Activated CD4-positive, alpha-beta T cell treated with anti-CD3 and anti-CD28 coated beads for 36 hours (primary cell): ENCODE results near the gene HIGD1A. TPM values are rescaled to one million over a fixed set of nuclear protein-coding genes. Genes with fewer than 3 reads are reported as not detected.

Experiments used
- ATAC-seq: fragments of 200-7000 bp; cut with Tn5 transposase; one replicate; pipeline ENCODE4 v1.10.0; 2021; ENCODE audit warnings: mild to moderate bottlenecking, moderate library complexity
- CTCF ChIA-PET: fragments of 350-600 bp; sonication (Branson Sonifier 250); formaldehyde crosslinking; loops from one replicate; lab custom pipeline; 2021; ENCODE audit warnings: antibody characterized with exemption; lab: Charles Lee
- POLR2A ChIA-PET: fragments of 350-600 bp; sonication (Branson Sonifier 250); formaldehyde crosslinking; loops from one replicate; lab custom pipeline; 2021; ENCODE audit warnings: antibody characterized with exemption, inconsistent platforms; lab: Charles Lee
- DNase-seq: peaks from one replicate; pipeline ENCODE4 v3.0.0-alpha.2; 2020
- H3K27ac Mint-ChIP-seq: one replicate; pipeline ENCODE4 v1.8.0; 2021; ENCODE audit warnings: mixed read lengths
- H3K27me3 Mint-ChIP-seq: one replicate; pipeline ENCODE4 v1.8.0; 2021; ENCODE audit warnings: mixed read lengths
- H3K36me3 Mint-ChIP-seq: one replicate; pipeline ENCODE4 v1.8.0; 2021; ENCODE audit warnings: low read depth, mixed read lengths
- H3K4me1 Mint-ChIP-seq: one replicate; pipeline ENCODE4 v1.8.0; 2021; ENCODE audit warnings: mixed read lengths
- H3K4me3 Mint-ChIP-seq: one replicate; pipeline ENCODE4 v1.8.0; 2021; ENCODE audit warnings: mild to moderate bottlenecking, moderate library complexity, mixed read lengths
- H3K9me3 Mint-ChIP-seq: one replicate; pipeline ENCODE4 v1.8.0; 2021; ENCODE audit warnings: low read depth, mixed read lengths
- intact Hi-C, 2 experiments: fragments of 100-400 bp; cut with DNase I in 1 of 2; cut with micrococcal nuclease in 1 of 2; formaldehyde crosslinking; loops; one replicate each; pipeline versions ENCODE4 v1.14.2 to v1.15.1; 2022 to 2024; cut with DNase I, micrococcal nuclease
- total RNA-seq, 2 experiments: library from RNA; stranded (reverse); gene quantifications; one replicate each; pipeline ENCODE4 v1.2.3, GENCODE V29; 2021

HIGD1A gene
- total RNA-seq, 2 experiments from 2014 or later, result 74.9 to 77.8 TPM

DNA sequence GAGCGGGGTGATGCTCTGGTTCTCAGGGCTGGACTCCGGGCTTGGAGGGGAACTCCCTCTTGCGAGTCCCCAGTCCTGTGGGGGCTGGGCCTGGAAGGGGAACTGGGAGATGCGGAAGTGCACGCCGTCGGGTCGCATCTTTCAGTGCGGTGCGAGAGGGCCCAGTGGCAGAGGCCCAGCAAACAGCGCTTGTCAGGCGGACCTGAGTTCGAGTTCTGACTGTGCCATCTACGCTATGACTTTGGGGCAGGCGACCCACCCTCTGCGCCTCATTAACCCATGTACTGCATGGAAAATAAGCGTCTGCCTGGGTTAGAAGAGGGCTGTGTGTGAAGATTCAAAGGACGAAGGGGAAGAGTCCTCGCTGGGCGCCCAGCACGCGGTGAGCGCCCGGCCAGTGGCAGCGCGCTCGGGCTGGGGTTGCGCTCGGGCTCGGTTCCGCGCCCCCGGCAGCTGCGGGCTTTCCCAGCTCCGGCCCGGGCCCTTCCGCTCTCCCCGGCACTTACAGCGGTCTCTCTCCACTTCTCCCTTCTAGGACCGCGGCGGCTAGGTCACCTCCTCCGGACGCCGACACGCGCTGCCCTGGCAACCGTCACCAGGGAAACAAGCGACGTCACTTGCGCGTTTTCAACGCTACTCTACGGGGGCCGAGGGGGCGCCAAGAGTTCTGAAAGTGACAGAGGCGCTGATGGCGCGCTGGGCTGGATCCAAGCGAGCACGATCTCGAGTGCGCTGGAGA lies 31.5 kb downstream of the HIGD1A start, which contains the start of gene CCDC13:
Gene CCDC13, minus strand, starts transcription at position 584 of the 739 bp plus-strand sequence. CDS start 14,908 bp downstream, outside the sequence.
- Mint-ChIP-seq H3K36me3 (no peaks in the 10 kb centered on the region), H3K27me3 (no peaks in the 10 kb centered on the region), H3K27ac (peak within 1 kb of the TSS; percentile 82), H3K4me3 (peak within 1 kb of the TSS; percentile 83), H3K4me1 (peaks cover 12% of the 10 kb centered on the region), H3K9me3 (no peaks in the 10 kb centered on the region)
- ATAC-seq (peak; percentile 96), DNase-seq (peak; percentile 96)
- intact Hi-C loops, result loop anchor here (1.0 to 10.0 kb wide), 8 partner anchors 31 to 918 kb away; partner anchors contain the start of genes HIGD1A (in 2 of the 2), SNRK (in 1 of the 2), SS18L2 (in 1 of the 2) and VIPR1 (in 1 of the 2)
- POLR2A ChIA-PET, result no interaction called here
- CTCF ChIA-PET, result no interaction called here

DNA sequence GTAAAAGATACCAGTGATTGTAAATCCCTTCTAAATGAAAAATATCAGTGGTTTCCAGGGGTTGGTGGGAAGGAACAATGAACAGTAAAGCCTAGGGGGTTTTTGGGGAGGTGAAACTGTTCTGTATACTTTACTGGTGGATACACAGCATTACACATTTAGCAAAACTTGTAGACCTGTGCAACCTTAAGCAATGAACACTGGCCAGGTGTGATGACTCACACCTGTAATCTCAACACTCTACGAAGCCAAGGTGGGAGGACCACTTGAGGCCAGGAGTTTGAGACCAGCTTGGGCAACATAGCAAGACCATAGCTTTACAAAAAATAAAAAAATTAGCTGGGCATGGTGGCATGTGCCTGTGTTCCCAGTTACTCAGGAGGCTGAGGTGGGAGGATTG lies 33.0 kb downstream of the HIGD1A start:
- DNase-seq, result no peak
- no peak overlapping the region for H3K27ac Mint-ChIP-seq
- H3K9me3 Mint-ChIP-seq, result no peaks in the 10 kb centered on the region
- no peak overlapping the region for H3K4me3 Mint-ChIP-seq
- no peak for ATAC-seq
- ChIA-PET CTCF (interaction anchor here (0.6 to 0.7 kb wide), 2 partner anchors 9 to 13 kb away, joined by 3 read pairs; no protein-coding TSS in a partner anchor), POLR2A (no interaction called here)
- no peaks in the 10 kb centered on the region for H3K36me3 Mint-ChIP-seq
- H3K27me3 Mint-ChIP-seq, result no peaks in the 10 kb centered on the region
- intact Hi-C loops, result loop anchor here in 1 of 2 experiments (10.0 kb wide), 1 partner anchor 514 kb away; the partner anchor contains the start of gene SNRK
- peaks cover 12% of the 10 kb centered on the region for H3K4me1 Mint-ChIP-seq

GRCh38 chr3:42769477-42770131 lies 34.7 kb downstream of the HIGD1A start:
- intact Hi-C loops, result loop anchor here in 1 of 2 experiments (10.0 kb wide), 1 partner anchor 515 kb away; the partner anchor contains the start of gene SNRK
- Mint-ChIP-seq H3K27ac (no peak overlapping the region), H3K36me3 (no peaks in the 10 kb centered on the region), H3K9me3 (no peaks in the 10 kb centered on the region), H3K4me1 (peaks cover 12% of the 10 kb centered on the region), H3K4me3 (no peak overlapping the region), H3K27me3 (no peaks in the 10 kb centered on the region)
- ChIA-PET POLR2A (no interaction called here), CTCF (interaction anchor here (0.7 kb wide), 1 partner anchor 14 kb away, joined by 3 read pairs; no protein-coding TSS in a partner anchor)
- ATAC-seq (no peak), DNase-seq (no peak)

DNA sequence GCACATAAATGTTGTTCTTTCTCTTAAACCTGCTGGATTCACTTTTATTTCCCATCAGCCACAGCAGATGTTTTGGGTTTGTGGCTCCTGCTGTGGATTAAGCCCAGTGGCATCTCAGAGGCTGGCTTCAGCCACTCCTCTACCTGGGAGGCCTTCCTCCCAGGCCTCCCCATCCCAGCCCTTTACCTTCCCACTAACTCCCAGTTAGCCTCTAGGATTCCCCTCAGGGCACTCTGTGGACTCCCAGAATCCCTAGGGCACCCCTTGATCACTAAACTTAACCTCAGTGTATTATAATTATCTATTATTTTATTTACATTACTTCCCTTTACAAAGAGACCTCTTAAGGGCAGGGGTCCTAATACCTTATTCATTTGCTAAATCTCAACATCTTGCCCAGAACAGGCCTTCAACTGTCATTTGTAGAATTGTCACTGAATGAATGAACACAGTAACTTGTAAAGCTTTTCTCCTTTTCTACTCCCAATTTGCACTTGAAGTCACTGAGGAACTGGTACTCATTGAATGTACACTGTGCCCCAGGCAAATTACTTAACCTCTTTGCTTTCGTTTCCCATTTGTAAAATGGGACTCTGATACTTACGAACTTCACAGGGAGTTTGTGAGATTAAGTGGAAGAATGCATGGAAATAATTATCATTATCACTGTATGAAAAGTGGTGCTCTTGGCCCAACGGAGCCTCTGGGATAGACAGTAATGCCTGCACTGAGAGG lies 39.6 kb downstream of the HIGD1A start:
- Mint-ChIP-seq H3K27ac (no peak overlapping the region), H3K4me1 (no peaks in the 10 kb centered on the region), H3K9me3 (no peaks in the 10 kb centered on the region), H3K36me3 (no peaks in the 10 kb centered on the region), H3K4me3 (no peak overlapping the region), H3K27me3 (peaks cover 2% of the 10 kb centered on the region)
- intact Hi-C loops, result no loop called here
- ChIA-PET CTCF (no interaction called here), POLR2A (no interaction called here)
- ATAC-seq (no peak), DNase-seq (no peak)

DNA sequence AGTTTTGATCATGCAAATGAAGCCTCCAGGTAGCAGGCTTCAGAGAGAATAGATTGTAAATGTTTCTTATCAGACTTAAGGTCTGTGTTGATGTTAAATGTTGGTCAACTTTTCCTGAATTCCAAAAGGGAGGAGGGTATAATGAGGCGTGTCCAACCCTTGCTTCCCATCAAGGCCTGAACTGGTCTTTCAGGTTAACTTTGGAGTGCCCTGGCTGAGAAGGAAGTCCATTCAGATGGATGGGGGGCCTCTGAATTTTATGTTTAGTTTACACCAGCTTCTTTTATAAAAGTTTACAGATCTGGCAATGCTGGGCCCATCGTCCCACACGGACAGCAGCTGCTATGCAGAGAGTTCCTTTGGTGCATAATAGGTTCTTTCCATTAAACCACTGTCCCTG lies 40.2 kb downstream of the HIGD1A start:
- intact Hi-C loops, result no loop called here
- H3K9me3 Mint-ChIP-seq, result no peaks in the 10 kb centered on the region
- no peaks in the 10 kb centered on the region for H3K36me3 Mint-ChIP-seq
- no peak for ATAC-seq
- H3K27me3 Mint-ChIP-seq, result peaks cover 2% of the 10 kb centered on the region
- ChIA-PET POLR2A (no interaction called here), CTCF (no interaction called here)
- no peaks in the 10 kb centered on the region for H3K4me1 Mint-ChIP-seq
- no peak for DNase-seq
- H3K4me3 Mint-ChIP-seq, result no peak overlapping the region
- no peak overlapping the region for H3K27ac Mint-ChIP-seq

DNA sequence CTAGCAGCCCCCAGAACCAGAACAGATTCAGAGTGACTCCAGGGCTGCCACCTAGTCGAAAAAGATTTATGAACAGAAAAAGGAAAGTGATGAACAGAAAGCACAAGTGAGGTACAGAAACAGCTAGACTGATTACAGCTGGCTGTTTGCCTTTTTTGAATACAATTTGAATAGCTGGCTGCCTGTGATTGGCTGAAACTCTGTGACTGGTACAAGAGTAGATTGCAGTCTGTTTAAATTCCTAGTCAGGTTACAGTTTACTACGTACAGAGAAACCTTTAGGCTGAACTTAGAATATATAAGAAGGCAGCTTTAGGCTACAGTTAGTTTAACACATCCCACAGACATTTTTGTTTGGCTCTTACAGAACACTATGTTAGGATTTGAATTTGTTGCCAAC lies 41.3 kb downstream of the HIGD1A start:
- Mint-ChIP-seq H3K27me3 (peaks cover 2% of the 10 kb centered on the region), H3K36me3 (no peaks in the 10 kb centered on the region), H3K4me1 (no peaks in the 10 kb centered on the region), H3K4me3 (no peak overlapping the region), H3K9me3 (no peaks in the 10 kb centered on the region), H3K27ac (no peak overlapping the region)
- CTCF ChIA-PET, result interaction anchor here (0.9 to 1.8 kb wide), 2 partner anchors 13 to 50 kb away, joined by 3 to 4 read pairs; no protein-coding TSS in a partner anchor
- DNase-seq, result no peak
- peak; percentile 82 for ATAC-seq
- POLR2A ChIA-PET, result no interaction called here
- intact Hi-C loops, result no loop called here

DNA sequence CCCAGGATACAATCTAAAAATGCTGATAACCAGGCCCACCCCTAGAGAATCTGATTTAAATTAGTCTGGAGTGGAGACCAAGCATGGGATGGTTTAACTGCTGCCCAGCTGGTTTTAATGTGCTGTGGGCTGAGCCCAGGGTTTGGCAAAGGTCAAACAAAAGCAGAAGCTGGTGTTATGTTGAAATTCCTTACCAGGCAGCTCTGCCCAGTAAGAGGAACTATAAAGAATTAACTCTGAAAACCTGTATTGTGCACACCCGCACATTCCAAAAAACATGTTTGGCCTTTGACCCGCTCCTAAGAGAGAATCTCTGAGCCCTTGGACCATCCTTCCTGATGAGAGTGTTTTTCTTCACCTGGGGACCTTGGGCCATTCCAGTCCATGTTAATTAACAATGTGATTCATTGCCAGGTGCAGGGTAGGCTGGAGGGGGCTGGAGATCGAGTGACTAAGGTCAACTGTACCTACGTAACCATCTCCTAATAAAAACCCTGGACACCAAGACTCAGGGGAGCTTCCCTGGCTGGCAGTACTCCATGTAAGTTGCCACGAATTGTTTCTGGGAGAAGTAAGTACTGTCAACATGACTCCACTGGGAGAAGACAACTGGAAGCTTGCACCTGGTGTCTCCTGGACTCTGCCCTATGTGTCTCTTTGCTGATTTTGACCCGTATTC lies 42.1 kb downstream of the HIGD1A start:
- no peaks in the 10 kb centered on the region for H3K9me3 Mint-ChIP-seq
- H3K27ac Mint-ChIP-seq, result no peak overlapping the region
- H3K36me3 Mint-ChIP-seq, result no peaks in the 10 kb centered on the region
- no peak for ATAC-seq
- peaks cover 2% of the 10 kb centered on the region for H3K27me3 Mint-ChIP-seq
- intact Hi-C loops, result no loop called here
- POLR2A ChIA-PET, result no interaction called here
- no peak overlapping the region for H3K4me3 Mint-ChIP-seq
- DNase-seq, result no peak
- CTCF ChIA-PET, result interaction anchor here (0.9 to 1.8 kb wide), 2 partner anchors 12 to 49 kb away, joined by 3 to 4 read pairs; no protein-coding TSS in a partner anchor
- no peaks in the 10 kb centered on the region for H3K4me1 Mint-ChIP-seq

DNA sequence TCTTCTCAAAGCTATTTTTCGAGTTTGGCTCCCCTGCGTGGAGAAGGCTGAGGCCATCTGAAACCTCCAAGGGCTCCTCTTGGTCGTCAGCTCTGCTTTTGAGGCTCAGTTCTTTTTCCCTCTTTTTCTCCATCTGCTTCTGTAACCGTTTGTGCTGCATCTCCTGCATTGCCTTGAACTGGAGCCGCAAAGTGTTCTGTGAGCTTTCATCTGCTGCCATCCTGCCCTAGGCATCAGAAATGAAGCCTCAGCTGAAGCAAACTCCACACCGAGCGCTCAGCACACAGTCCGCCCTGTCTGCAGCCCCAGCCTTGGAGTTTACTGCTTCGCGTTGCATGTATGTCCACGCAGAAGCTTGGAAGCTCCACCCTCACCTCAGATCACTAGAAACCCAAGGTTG lies 46.2 kb downstream of the HIGD1A start:
- DNase-seq, result no peak
- POLR2A ChIA-PET, result no interaction called here
- ATAC-seq, result no peak
- intact Hi-C loops, result no loop called here
- Mint-ChIP-seq H3K27me3 (peaks cover 2% of the 10 kb centered on the region), H3K4me1 (no peaks in the 10 kb centered on the region), H3K4me3 (no peak overlapping the region), H3K27ac (no peak overlapping the region), H3K36me3 (no peaks in the 10 kb centered on the region), H3K9me3 (no peaks in the 10 kb centered on the region)
- CTCF ChIA-PET, result interaction anchor here (0.8 to 2.4 kb wide), 5 partner anchors 10 to 180 kb away, joined by 3 to 10 read pairs (median 3); no protein-coding TSS in a partner anchor

- H3K27me3 Mint-ChIP-seq, result peaks cover 2% of the 10 kb centered on the region
- no peaks in the 10 kb centered on the region for H3K4me1 Mint-ChIP-seq
- DNase-seq, result no peak
- H3K27ac Mint-ChIP-seq, result no peak overlapping the region
- intact Hi-C loops, result no loop called here
- H3K4me3 Mint-ChIP-seq, result no peak overlapping the region
- no peaks in the 10 kb centered on the region for H3K36me3 Mint-ChIP-seq
- no peaks in the 10 kb centered on the region for H3K9me3 Mint-ChIP-seq
- no peak for ATAC-seq
- ChIA-PET CTCF (interaction anchor here (0.5 to 2.4 kb wide), 5 partner anchors 9 to 180 kb away, joined by 3 to 10 read pairs (median 4); no protein-coding TSS in a partner anchor), POLR2A (no interaction called here)
Measured at GRCh38 chr3:42756681-42757213, 47.5 kb downstream of the HIGD1A start.

- intact Hi-C loops, result no loop called here
- ChIA-PET POLR2A (no interaction called here), CTCF (interaction anchor here (0.6 to 2.4 kb wide), 4 partner anchors 8 to 43 kb away, joined by 3 to 11 read pairs (median 6); no protein-coding TSS in a partner anchor)
- ATAC-seq, result peak; percentile 69
- Mint-ChIP-seq H3K36me3 (no peaks in the 10 kb centered on the region), H3K27ac (no peak overlapping the region), H3K27me3 (no peaks in the 10 kb centered on the region), H3K9me3 (no peaks in the 10 kb centered on the region), H3K4me1 (no peaks in the 10 kb centered on the region), H3K4me3 (no peak overlapping the region)
- DNase-seq, result peak; percentile 42
Measured at GRCh38 chr3:42755681-42756578, 48.4 kb downstream of the HIGD1A start.
